IPS-15b (cell line): Measurements from ENCODE around the gene DNASE1.

Experiments used
- H3K27me3 ChIP-seq: one replicate; pipeline ENCODE4 v1.6.1; 2013; ENCODE audit warnings: low read length; ENCODE audit not compliant: control insufficient read depth, insufficient read depth
- H3K36me3 ChIP-seq: one replicate; pipeline ENCODE4 v1.6.1; 2013; ENCODE audit warnings: low read length; ENCODE audit not compliant: control insufficient read depth, insufficient read depth
- H3K4me1 ChIP-seq: one replicate; pipeline ENCODE4 v1.6.1; 2013; ENCODE audit warnings: mild to moderate bottlenecking, low read length; ENCODE audit not compliant: control insufficient read depth, insufficient read depth
- H3K4me3 ChIP-seq: one replicate; pipeline ENCODE4 v1.5.1; 2013; ENCODE audit warnings: low read depth, low read length
- H3K9ac ChIP-seq: one replicate; pipeline ENCODE4 v1.6.1; 2013; ENCODE audit warnings: low read depth, mild to moderate bottlenecking, low read length
- H3K9me3 ChIP-seq: one replicate; pipeline ENCODE4 v1.6.1; 2013; ENCODE audit warnings: mild to moderate bottlenecking, low read length; ENCODE audit not compliant: control insufficient read depth, insufficient read depth

DNASE1 gene

DNA sequence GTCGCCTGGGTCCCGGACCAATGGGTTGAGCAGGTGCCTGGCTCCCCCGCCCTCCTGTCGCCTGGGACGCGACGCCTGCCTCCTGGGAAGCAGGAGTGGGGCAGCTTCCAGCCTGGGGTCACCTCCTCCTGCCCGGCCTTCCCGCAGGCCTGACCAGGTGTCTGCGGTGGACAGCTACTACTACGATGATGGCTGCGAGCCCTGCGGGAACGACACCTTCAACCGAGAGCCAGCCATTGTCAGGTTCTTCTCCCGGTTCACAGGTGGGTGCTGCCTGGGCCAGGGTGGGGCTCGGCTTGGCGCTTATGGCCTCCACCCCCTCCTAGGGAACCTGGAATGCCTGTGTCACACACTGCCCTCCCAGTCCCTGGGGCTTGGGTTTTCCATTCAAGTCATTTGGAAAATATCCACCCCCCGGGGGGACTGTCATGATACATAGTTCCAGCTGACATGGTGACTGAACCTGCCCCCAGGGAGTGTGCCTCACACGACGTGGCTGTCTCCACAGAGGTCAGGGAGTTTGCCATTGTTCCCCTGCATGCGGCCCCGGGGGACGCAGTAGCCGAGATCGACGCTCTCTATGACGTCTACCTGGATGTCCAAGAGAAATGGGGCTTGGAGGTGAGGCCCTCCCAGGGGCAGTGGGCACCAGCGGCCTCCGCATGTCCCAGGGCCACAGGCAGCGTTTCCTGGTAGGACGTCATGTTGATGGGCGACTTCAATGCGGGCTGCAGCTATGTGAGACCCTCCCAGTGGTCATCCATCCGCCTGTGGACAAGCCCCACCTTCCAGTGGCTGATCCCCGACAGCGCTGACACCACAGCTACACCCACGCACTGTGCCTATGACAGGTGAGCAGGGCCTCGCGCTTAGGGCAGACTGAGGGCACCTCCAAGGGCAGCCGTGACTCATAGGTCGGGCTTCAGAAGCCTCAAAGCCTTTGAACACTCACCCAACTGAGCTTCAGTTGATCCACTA, 2.3 kb downstream of the DNASE1 start:
- Histone ChIP-seq H3K9me3 (no peaks in the 10 kb centered on the region), H3K4me3 (no peak overlapping the region), H3K36me3 (peaks cover 51% of the 10 kb centered on the region), H3K4me1 (peaks cover 5% of the 10 kb centered on the region), H3K9ac (no peak overlapping the region), H3K27me3 (no peaks in the 10 kb centered on the region)

DNA sequence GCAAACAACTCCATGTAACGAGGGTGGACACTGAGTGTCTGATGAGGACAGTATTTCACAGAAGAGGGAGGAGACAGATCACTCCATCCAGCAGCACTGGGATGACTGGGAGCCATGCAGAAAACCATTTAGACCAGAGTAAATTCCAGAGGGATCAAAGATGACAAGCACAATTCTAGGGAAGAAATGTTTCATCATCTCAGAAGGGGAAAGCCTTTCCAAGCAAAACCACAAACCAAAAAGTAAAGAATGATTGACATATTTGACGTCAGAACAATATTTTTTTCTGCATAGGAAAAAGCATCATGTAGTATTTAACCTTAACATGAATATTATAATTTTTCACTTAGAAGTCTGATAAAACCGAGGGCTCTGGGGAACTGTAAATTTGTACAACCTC, 4.8 kb downstream of the DNASE1 start:
- Histone ChIP-seq H3K9ac (no peak overlapping the region), H3K36me3 (peaks cover 72% of the 10 kb centered on the region), H3K4me3 (no peak overlapping the region), H3K27me3 (no peaks in the 10 kb centered on the region), H3K9me3 (no peaks in the 10 kb centered on the region), H3K4me1 (peaks cover 2% of the 10 kb centered on the region)

DNA sequence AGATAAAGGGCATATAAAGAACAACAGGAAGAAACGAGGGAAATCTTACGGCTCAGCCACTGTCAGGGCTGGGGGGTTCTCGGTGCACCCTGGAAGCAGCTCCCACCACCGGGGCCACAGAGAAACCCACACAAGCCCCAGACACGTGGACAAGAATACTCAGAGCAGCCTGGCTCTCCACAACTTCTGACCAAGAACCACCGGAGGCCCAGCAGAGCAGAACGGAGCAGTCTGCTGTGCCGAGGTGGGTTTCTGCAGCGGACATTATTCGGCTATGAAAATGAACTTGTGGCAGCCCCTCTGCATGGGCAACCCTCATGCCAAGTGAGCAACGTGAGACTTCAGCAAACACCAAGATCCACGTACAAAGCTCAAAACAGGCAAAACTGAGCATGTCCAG, 6.8 kb downstream of the DNASE1 start:
- Histone ChIP-seq H3K27me3 (no peaks in the 10 kb centered on the region), H3K4me1 (no peaks in the 10 kb centered on the region), H3K9me3 (no peaks in the 10 kb centered on the region), H3K36me3 (peaks cover 72% of the 10 kb centered on the region), H3K4me3 (no peak overlapping the region), H3K9ac (no peak overlapping the region)

DNA sequence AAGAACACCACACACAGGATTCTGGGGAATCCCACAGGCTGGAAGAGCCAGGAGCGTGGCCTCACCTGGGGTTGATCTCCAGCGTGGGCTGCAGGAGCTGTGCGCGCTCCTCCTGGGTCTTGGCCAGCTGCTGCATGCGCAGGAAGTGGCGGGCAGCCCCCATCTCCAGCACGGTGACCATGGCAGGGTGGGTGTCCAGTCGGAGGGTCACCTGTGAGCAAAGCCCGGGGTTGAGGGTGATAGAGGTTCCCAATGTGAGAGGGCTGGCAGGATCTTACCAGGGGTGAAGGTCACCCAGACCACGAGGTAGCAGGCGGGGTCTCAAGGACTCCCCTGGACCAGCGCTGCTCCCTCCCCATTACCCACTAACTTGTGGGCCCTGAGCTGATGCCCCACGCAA, 7.4 kb downstream of the DNASE1 start:
- Histone ChIP-seq H3K27me3 (no peaks in the 10 kb centered on the region), H3K36me3 (peaks cover 66% of the 10 kb centered on the region), H3K4me1 (no peaks in the 10 kb centered on the region), H3K4me3 (no peak overlapping the region), H3K9me3 (no peaks in the 10 kb centered on the region), H3K9ac (no peak overlapping the region)

DNA sequence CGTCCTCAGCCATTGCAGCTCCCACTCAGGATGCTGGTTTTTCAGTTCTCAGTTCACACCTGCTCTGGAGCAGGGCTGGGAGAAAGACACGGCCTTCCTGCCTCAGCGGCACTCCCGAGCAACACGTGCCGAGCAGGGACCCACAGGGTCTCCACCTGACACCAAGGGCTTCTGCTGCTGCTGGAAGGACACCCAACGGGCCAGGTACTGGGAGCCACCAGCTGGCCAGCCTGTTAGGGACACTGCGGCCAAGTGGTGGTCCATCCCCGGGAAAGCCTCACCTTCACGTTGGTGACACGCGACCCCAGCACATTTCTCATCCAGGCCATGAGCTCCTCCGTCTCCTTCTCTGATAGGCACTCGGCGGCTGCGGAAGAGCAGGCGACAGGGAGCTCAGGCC, 8.1 kb downstream of the DNASE1 start:
- peaks cover 59% of the 10 kb centered on the region for H3K36me3 ChIP-seq
- no peaks in the 10 kb centered on the region for H3K9me3 ChIP-seq
- H3K4me1 ChIP-seq, result no peaks in the 10 kb centered on the region
- no peaks in the 10 kb centered on the region for H3K27me3 ChIP-seq
- H3K9ac ChIP-seq, result no peak overlapping the region
- no peak overlapping the region for H3K4me3 ChIP-seq

- no peaks in the 10 kb centered on the region for H3K4me1 ChIP-seq
- H3K9ac ChIP-seq, result no peak overlapping the region
- peaks cover 58% of the 10 kb centered on the region for H3K36me3 ChIP-seq
- H3K4me3 ChIP-seq, result no peak overlapping the region
- no peaks in the 10 kb centered on the region for H3K9me3 ChIP-seq
- H3K27me3 ChIP-seq, result no peaks in the 10 kb centered on the region
Measured at GRCh38 chr16:3664187-3664896, 9.9 kb downstream of the DNASE1 start.

- no peaks in the 10 kb centered on the region for H3K9me3 ChIP-seq
- no peak overlapping the region for H3K9ac ChIP-seq
- no peaks in the 10 kb centered on the region for H3K4me1 ChIP-seq
- H3K27me3 ChIP-seq, result no peaks in the 10 kb centered on the region
- no peak overlapping the region for H3K4me3 ChIP-seq
- H3K36me3 ChIP-seq, result peaks cover 57% of the 10 kb centered on the region
Measured at GRCh38 chr16:3665508-3665907, 11.0 kb downstream of the DNASE1 start.

DNA sequence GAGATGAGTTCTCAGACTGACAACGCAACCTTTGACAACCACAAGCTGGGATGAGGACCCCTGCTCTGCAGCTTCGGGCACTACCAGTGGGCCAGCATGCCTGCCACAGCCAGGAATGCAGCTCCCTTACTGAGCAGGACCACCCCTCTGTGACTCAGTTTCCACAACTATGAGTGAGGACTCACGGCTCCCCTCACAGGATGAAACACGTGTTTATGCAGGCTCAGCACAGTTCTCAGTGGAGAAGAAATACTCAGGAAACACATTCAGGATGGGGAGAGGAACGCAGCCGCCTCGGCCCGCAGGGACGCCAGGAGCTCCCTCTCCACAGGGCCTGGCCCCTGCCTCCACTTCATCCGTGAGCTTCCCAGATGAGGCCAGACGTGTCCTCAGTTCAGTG, 14.1 kb downstream of the DNASE1 start:
- H3K4me1 ChIP-seq, result no peaks in the 10 kb centered on the region
- H3K9ac ChIP-seq, result no peak overlapping the region
- H3K27me3 ChIP-seq, result no peaks in the 10 kb centered on the region
- H3K36me3 ChIP-seq, result peaks cover 56% of the 10 kb centered on the region
- H3K4me3 ChIP-seq, result no peak overlapping the region
- H3K9me3 ChIP-seq, result no peaks in the 10 kb centered on the region

GRCh38 chr16:3669082-3669481, 14.6 kb downstream of the DNASE1 start:
- no peak overlapping the region for H3K9ac ChIP-seq
- H3K36me3 ChIP-seq, result peaks cover 56% of the 10 kb centered on the region
- H3K4me3 ChIP-seq, result no peak overlapping the region

DNA sequence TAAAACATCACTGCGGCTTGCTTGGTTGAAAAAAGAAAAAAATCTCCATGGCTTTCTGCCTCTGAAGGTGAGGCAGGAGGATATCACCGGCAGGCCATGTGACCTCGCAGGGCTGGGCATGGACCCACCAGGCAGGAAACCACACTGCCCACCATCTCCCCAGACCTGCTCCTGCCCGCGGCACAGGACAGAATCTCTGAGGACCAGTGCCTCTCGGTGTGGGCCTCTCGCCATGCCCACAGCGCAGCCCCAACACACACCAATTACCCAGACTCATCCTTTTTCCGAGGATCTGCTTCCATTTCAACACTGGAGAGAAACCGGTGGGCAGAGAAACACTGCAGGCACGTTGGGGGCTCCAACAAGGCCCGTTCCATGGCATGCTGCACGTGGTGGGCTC, 16.2 kb downstream of the DNASE1 start:
- Histone ChIP-seq H3K4me3 (no peak overlapping the region), H3K9ac (no peak overlapping the region), H3K4me1 (no peaks in the 10 kb centered on the region), H3K36me3 (peaks cover 56% of the 10 kb centered on the region), H3K27me3 (no peaks in the 10 kb centered on the region), H3K9me3 (no peaks in the 10 kb centered on the region)

More at GRCh38 chr16:3669082-3669481, 14.6 kb downstream of the DNASE1 start:
- no peaks in the 10 kb centered on the region for H3K9me3 ChIP-seq
- H3K4me1 ChIP-seq, result no peaks in the 10 kb centered on the region
- H3K27me3 ChIP-seq, result no peaks in the 10 kb centered on the region

- Histone ChIP-seq H3K27me3 (no peaks in the 10 kb centered on the region), H3K9ac (no peak overlapping the region), H3K36me3 (peaks cover 56% of the 10 kb centered on the region), H3K4me1 (no peaks in the 10 kb centered on the region), H3K9me3 (no peaks in the 10 kb centered on the region), H3K4me3 (no peak overlapping the region)
Measured at GRCh38 chr16:3671424-3671823, 16.9 kb downstream of the DNASE1 start.

- no peaks in the 10 kb centered on the region for H3K4me1 ChIP-seq
- no peaks in the 10 kb centered on the region for H3K27me3 ChIP-seq
- no peak overlapping the region for H3K9ac ChIP-seq
- H3K36me3 ChIP-seq, result peaks cover 64% of the 10 kb centered on the region
- no peaks in the 10 kb centered on the region for H3K9me3 ChIP-seq
- no peak overlapping the region for H3K4me3 ChIP-seq
Measured at GRCh38 chr16:3672571-3673041, 18.1 kb downstream of the DNASE1 start.
